WTC11 (cell line): Measurements from ENCODE around the gene TNFRSF13B. TPM values are rescaled to one million over a fixed set of nuclear protein-coding genes. Genes with fewer than 3 reads are reported as not detected.
"Not testable (repeated sequence)": the region's sequence is repeated elsewhere in the genome, so short reads cannot be mapped to it uniquely, and the experiment has no call there.

Experiments
- ATAC-seq: fragments of 200-7000 bp; cut with Tn5 transposase; 2 replicates; pipeline ENCODE4 v1.10.0; 2021; ENCODE audit warnings: mild to moderate bottlenecking, moderate library complexity
- CTCF ChIA-PET: fragments of 300-600 bp; sonication (Branson Sonifier 250); formaldehyde crosslinking; loops from one replicate; lab custom pipeline; 2021; ENCODE audit warnings: antibody characterized with exemption; lab: Charles Lee
- POLR2A ChIA-PET: fragments of 350-600 bp; sonication (Branson Sonifier 250); formaldehyde crosslinking; loops from one replicate; lab custom pipeline; 2021; ENCODE audit warnings: antibody characterized with exemption; lab: Charles Lee
- DNase-seq: peaks from one replicate; pipeline ENCODE4 v3.0.0; 2021; ENCODE audit warnings: low spot score
- H3K27ac Mint-ChIP-seq: 2 replicates; pipeline ENCODE4 v1.8.0; 2021; ENCODE audit warnings: mixed read lengths
- H3K27me3 Mint-ChIP-seq: 2 replicates; pipeline ENCODE4 v1.8.0; 2021; ENCODE audit warnings: low read depth, mild to moderate bottlenecking, moderate library complexity, mixed read lengths
- H3K36me3 Mint-ChIP-seq: 2 replicates; pipeline ENCODE4 v1.8.0; 2021; ENCODE audit warnings: mixed read lengths
- H3K4me1 Mint-ChIP-seq: 2 replicates; pipeline ENCODE4 v1.8.0; 2022; ENCODE audit warnings: mixed read lengths
- H3K4me3 Mint-ChIP-seq: 2 replicates; pipeline ENCODE4 v1.8.0; 2021; ENCODE audit warnings: mild to moderate bottlenecking, moderate library complexity, mixed read lengths
- H3K9me3 Mint-ChIP-seq: 2 replicates; pipeline ENCODE4 v1.8.0; 2021; ENCODE audit warnings: mixed read lengths
- ATF1 ChIP-seq: sonication (generic); formaldehyde crosslinking; IDR thresholded peaks from 2 replicates; pipeline ENCODE4 v1.8.1; 2023; ENCODE audit warnings: mild to moderate bottlenecking, moderate library complexity, missing genetic modification reagents
- CREB1 ChIP-seq: sonication (generic); formaldehyde crosslinking; IDR thresholded peaks from 2 replicates; pipeline ENCODE4 v1.8.0; 2023; ENCODE audit warnings: mild to moderate bottlenecking, missing genetic modification reagents
- ELF4 ChIP-seq: sonication (generic); formaldehyde crosslinking; IDR thresholded peaks from 2 replicates; pipeline ENCODE4 v1.8.1; 2022; ENCODE audit warnings: low read depth, mild to moderate bottlenecking, moderate library complexity, missing genetic modification reagents
- FOXJ3 ChIP-seq: sonication (generic); formaldehyde crosslinking; IDR thresholded peaks from 2 replicates; pipeline ENCODE4 v1.9.0; 2021; ENCODE audit warnings: missing genetic modification reagents, mild to moderate bottlenecking, borderline replicate concordance
- GTF2I ChIP-seq: fragments of 250-450 bp; sonication (Bioruptor Pico); conservative IDR thresholded peaks from 2 replicates; pipeline ENCODE4 v1.4.0; 2021; ENCODE audit warnings: mild to moderate bottlenecking
- IRF2 ChIP-seq: sonication (generic); formaldehyde crosslinking; IDR thresholded peaks from 2 replicates; pipeline ENCODE4 v1.8.0; 2022; ENCODE audit warnings: low read depth, missing genetic modification reagents, borderline replicate concordance
- NR2C2 ChIP-seq: sonication (generic); formaldehyde crosslinking; IDR thresholded peaks from 2 replicates; pipeline ENCODE4 v1.8.0; 2022; ENCODE audit warnings: mild to moderate bottlenecking, missing genetic modification reagents
- TEAD1 ChIP-seq: sonication (generic); formaldehyde crosslinking; IDR thresholded peaks from 2 replicates; pipeline ENCODE4 v1.8.0; 2022; ENCODE audit warnings: mild to moderate bottlenecking, missing genetic modification reagents
- ZBTB21 ChIP-seq: sonication (generic); formaldehyde crosslinking; IDR thresholded peaks from 2 replicates; pipeline ENCODE4 v1.8.1; 2023; ENCODE audit warnings: mild to moderate bottlenecking, missing genetic modification reagents, borderline replicate concordance
- ZNF219 ChIP-seq: sonication (generic); formaldehyde crosslinking; IDR thresholded peaks from 2 replicates; pipeline ENCODE4 v1.8.0; 2023; ENCODE audit warnings: missing genetic modification reagents, mild to moderate bottlenecking, borderline replicate concordance
- ZNF396 ChIP-seq: fragments of 250-450 bp; sonication (Bioruptor Pico); IDR thresholded peaks from 2 replicates; pipeline ENCODE4 v1.8.0; 2021; ENCODE audit warnings: mild to moderate bottlenecking, moderate library complexity, borderline replicate concordance
- ZNF423 ChIP-seq: fragments of 250-450 bp; sonication (Bioruptor Pico); IDR thresholded peaks from 2 replicates; pipeline ENCODE4 v2.1.2; 2022; ENCODE audit warnings: mild to moderate bottlenecking, moderate library complexity
- total RNA-seq: library from RNA; stranded (reverse); gene quantifications from 3 replicates; pipeline ENCODE4 v1.2.3, GENCODE V29; 2021
- TF ChIP-seq, protein P1 (sequence below): sonication (generic); formaldehyde crosslinking; IDR thresholded peaks from 2 replicates; pipeline ENCODE4 v1.8.0; 2022; ENCODE audit warnings: mild to moderate bottlenecking, missing genetic modification reagents
- TF ChIP-seq, protein P2 (sequence below): fragments of 250-450 bp; sonication (Bioruptor Pico); conservative IDR thresholded peaks from 2 replicates; pipeline ENCODE4 v1.9.0; 2021; ENCODE audit warnings: mild to moderate bottlenecking
- TF ChIP-seq, protein P3 (sequence below): sonication (generic); formaldehyde crosslinking; IDR thresholded peaks from 2 replicates; pipeline ENCODE4 v1.8.0; 2022; ENCODE audit warnings: mild to moderate bottlenecking, missing genetic modification reagents
- TF ChIP-seq, protein P4 (sequence below): fragments of 250-450 bp; sonication (Bioruptor Pico); IDR thresholded peaks from 2 replicates; pipeline ENCODE4 v1.9.0; 2021; ENCODE audit warnings: mild to moderate bottlenecking
- TF ChIP-seq, protein P5 (sequence below): sonication (generic); formaldehyde crosslinking; conservative IDR thresholded peaks from 2 replicates; pipeline ENCODE4 v1.8.1; 2023; ENCODE audit warnings: mild to moderate bottlenecking, low read depth, missing genetic modification reagents, moderate library complexity
- TF ChIP-seq, protein P6 (sequence below): sonication (generic); formaldehyde crosslinking; IDR thresholded peaks from 2 replicates; pipeline ENCODE4 v1.8.1; 2023; ENCODE audit warnings: mild to moderate bottlenecking, moderate library complexity, missing genetic modification reagents

Gene TNFRSF13B
- total RNA-seq, 1 experiment from 2014 or later: not detected

DNA sequence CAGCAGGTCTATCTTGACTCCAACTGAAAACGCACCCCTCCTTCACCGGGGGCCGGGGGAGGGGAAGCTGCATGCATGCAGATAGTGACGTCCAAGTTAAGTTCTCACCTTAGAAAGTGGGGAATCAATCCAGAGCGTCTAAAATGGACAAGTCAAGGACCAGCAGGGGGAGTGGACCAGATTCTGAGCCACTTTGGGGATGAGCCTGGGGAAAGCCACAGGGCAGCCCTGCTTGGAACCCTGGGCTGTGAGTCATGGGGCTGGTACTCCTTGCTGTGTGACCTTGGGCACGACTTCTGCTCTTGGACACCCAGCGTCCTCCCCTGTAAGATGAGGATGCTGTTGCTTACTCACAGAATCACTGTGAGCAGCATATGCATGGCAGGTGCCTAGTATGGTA is 9.1 kb downstream of the TNFRSF13B start:
- TF ChIP-seq, protein P1, sequence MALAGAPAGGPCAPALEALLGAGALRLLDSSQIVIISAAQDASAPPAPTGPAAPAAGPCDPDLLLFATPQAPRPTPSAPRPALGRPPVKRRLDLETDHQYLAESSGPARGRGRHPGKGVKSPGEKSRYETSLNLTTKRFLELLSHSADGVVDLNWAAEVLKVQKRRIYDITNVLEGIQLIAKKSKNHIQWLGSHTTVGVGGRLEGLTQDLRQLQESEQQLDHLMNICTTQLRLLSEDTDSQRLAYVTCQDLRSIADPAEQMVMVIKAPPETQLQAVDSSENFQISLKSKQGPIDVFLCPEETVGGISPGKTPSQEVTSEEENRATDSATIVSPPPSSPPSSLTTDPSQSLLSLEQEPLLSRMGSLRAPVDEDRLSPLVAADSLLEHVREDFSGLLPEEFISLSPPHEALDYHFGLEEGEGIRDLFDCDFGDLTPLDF: no peak
- no peak for TF ChIP-seq NR2C2
- TF ChIP-seq, protein P2, sequence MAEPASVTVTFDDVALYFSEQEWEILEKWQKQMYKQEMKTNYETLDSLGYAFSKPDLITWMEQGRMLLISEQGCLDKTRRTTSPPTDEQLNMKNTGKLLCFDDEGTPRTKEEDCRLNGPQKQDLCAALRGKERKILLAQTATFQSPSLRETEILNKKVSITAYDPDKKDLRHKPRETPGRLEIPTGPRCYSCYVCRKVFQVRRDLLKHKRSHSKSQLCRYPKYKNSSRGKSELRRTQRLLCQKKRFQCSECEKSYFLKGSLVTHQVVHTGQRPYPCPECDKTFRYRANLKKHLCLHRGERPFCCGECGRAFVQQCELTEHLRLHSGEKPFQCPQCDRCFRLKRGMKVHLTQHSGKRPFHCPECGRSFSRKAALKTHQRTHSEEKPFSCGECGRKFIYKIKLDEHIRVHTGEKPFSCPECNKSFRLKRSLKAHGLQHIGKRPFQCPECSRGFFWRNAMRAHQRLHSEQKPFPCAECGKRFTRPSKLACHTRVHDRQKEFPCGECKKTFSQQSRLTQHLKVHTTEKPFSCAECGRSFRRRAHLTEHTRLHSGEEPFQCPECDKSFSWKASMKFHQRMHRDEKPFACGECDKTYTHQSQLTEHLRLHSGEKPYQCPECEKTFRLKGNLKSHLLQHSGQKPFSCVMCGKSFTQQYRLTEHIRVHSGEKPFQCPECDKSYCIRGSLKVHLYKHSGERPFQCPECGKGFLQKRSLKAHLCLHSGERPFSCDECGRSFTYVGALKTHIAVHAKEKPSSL (CRISPR knock-in tag): no peak
- ATAC-seq: peak; percentile 44
- H3K4me3 Mint-ChIP-seq: no peak overlapping the region
- DNase-seq: no peak
- H3K9me3 Mint-ChIP-seq: peaks cover 35% of the 10 kb centered on the region
- peaks cover 9% of the 10 kb centered on the region for H3K27me3 Mint-ChIP-seq
- peaks cover 12% of the 10 kb centered on the region for H3K36me3 Mint-ChIP-seq
- CTCF ChIA-PET: interaction anchor here (2.0 kb wide), 1 partner anchor 29 kb away, joined by 8 read pairs; no protein-coding TSS in a partner anchor
- H3K4me1 Mint-ChIP-seq: peaks cover 3% of the 10 kb centered on the region; the same call in 1 of the 2 replicates
- POLR2A ChIA-PET: no interaction called here
- H3K27ac Mint-ChIP-seq: no peak overlapping the region

DNA sequence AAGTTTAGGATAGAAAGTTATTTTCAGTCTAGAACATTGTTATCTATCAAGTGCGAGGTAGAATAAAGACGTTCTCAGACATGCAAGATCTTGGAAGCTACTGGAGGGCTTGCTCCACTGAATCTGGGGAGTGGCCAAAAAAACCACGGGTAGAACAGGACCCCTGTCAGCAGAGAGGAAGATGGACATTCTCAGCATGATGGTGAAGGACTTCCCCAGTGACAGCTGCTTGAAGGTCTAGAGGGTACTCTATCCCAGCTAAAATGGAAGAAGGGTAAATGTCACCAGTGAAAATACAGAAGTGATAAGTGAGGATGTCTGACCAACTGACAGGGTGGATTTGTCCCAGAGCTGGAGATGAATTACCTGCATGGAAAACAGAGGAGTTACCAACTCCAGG is 10.1 kb downstream of the TNFRSF13B start:
- ATAC-seq: no peak
- Mint-ChIP-seq H3K9me3 (peaks cover 35% of the 10 kb centered on the region), H3K27ac (no peak overlapping the region), H3K4me3 (no peak overlapping the region), H3K4me1 (peaks cover 3% of the 10 kb centered on the region; the same call in 1 of the 2 replicates), H3K36me3 (peaks cover 12% of the 10 kb centered on the region), H3K27me3 (peaks cover 9% of the 10 kb centered on the region)
- DNase-seq: no peak
- ChIA-PET CTCF (interaction anchor here (2.0 kb wide), 1 partner anchor 30 kb away, joined by 8 read pairs; no protein-coding TSS in a partner anchor), POLR2A (no interaction called here)
- TF ChIP-seq ZNF396 (CRISPR knock-in tag) (no peak), ZNF423 (CRISPR knock-in tag) (no peak), TEAD1 (CRISPR knock-in tag) (no peak), ZNF219 (CRISPR knock-in tag) (no peak), ZBTB21 (CRISPR knock-in tag) (no peak), CREB1 (CRISPR knock-in tag) (no peak), GTF2I (no peak), IRF2 (CRISPR knock-in tag) (no peak), NR2C2 (no peak), ATF1 (CRISPR knock-in tag) (no peak), ELF4 (CRISPR knock-in tag) (no peak), FOXJ3 (CRISPR knock-in tag) (no peak)
- TF ChIP-seq, protein P3, sequence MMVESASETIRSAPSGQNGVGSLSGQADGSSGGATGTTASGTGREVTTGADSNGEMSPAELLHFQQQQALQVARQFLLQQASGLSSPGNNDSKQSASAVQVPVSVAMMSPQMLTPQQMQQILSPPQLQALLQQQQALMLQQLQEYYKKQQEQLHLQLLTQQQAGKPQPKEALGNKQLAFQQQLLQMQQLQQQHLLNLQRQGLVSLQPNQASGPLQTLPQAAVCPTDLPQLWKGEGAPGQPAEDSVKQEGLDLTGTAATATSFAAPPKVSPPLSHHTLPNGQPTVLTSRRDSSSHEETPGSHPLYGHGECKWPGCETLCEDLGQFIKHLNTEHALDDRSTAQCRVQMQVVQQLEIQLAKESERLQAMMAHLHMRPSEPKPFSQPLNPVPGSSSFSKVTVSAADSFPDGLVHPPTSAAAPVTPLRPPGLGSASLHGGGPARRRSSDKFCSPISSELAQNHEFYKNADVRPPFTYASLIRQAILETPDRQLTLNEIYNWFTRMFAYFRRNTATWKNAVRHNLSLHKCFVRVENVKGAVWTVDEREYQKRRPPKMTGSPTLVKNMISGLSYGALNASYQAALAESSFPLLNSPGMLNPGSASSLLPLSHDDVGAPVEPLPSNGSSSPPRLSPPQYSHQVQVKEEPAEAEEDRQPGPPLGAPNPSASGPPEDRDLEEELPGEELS (CRISPR knock-in tag): no peak
- TF ChIP-seq, protein P4, sequence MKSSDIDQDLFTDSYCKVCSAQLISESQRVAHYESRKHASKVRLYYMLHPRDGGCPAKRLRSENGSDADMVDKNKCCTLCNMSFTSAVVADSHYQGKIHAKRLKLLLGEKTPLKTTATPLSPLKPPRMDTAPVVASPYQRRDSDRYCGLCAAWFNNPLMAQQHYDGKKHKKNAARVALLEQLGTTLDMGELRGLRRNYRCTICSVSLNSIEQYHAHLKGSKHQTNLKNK: no peak
- TF ChIP-seq, protein P1: no peak
- TF ChIP-seq, protein P5, sequence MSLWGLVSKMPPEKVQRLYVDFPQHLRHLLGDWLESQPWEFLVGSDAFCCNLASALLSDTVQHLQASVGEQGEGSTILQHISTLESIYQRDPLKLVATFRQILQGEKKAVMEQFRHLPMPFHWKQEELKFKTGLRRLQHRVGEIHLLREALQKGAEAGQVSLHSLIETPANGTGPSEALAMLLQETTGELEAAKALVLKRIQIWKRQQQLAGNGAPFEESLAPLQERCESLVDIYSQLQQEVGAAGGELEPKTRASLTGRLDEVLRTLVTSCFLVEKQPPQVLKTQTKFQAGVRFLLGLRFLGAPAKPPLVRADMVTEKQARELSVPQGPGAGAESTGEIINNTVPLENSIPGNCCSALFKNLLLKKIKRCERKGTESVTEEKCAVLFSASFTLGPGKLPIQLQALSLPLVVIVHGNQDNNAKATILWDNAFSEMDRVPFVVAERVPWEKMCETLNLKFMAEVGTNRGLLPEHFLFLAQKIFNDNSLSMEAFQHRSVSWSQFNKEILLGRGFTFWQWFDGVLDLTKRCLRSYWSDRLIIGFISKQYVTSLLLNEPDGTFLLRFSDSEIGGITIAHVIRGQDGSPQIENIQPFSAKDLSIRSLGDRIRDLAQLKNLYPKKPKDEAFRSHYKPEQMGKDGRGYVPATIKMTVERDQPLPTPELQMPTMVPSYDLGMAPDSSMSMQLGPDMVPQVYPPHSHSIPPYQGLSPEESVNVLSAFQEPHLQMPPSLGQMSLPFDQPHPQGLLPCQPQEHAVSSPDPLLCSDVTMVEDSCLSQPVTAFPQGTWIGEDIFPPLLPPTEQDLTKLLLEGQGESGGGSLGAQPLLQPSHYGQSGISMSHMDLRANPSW (CRISPR knock-in tag): no peak
- TF ChIP-seq, protein P6, sequence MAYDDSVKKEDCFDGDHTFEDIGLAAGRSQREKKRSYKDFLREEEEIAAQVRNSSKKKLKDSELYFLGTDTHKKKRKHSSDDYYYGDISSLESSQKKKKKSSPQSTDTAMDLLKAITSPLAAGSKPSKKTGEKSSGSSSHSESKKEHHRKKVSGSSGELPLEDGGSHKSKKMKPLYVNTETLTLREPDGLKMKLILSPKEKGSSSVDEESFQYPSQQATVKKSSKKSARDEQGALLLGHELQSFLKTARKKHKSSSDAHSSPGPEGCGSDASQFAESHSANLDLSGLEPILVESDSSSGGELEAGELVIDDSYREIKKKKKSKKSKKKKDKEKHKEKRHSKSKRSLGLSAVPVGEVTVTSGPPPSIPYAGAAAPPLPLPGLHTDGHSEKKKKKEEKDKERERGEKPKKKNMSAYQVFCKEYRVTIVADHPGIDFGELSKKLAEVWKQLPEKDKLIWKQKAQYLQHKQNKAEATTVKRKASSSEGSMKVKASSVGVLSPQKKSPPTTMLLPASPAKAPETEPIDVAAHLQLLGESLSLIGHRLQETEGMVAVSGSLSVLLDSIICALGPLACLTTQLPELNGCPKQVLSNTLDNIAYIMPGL: no peak

DNA sequence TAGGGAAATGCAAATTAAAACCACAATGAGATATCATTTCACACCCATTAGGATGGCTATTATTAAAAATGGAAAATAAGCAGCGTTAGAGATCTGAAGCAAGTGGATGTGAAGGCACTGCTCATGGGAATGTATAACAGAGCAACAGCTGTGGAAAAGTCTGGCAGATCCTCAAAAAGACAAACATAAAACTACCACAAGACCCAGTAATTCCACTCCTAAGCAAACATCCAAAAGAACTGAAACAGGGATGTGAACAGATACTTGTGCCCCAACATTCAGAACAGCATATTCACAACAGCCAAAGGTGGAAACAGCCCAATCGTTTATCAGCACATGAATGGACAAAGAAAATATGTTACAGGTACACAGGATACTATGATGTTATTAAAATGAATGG is 10.9 kb downstream of the TNFRSF13B start:
- peaks cover 13% of the 10 kb centered on the region for H3K27me3 Mint-ChIP-seq
- peaks cover 35% of the 10 kb centered on the region for H3K9me3 Mint-ChIP-seq
- H3K4me1 Mint-ChIP-seq, ATAC-seq, H3K4me3 Mint-ChIP-seq, DNase-seq, POLR2A ChIA-PET, H3K27ac Mint-ChIP-seq, CTCF ChIA-PET: not testable (repeated sequence)
- H3K36me3 Mint-ChIP-seq: peaks cover 12% of the 10 kb centered on the region

DNA sequence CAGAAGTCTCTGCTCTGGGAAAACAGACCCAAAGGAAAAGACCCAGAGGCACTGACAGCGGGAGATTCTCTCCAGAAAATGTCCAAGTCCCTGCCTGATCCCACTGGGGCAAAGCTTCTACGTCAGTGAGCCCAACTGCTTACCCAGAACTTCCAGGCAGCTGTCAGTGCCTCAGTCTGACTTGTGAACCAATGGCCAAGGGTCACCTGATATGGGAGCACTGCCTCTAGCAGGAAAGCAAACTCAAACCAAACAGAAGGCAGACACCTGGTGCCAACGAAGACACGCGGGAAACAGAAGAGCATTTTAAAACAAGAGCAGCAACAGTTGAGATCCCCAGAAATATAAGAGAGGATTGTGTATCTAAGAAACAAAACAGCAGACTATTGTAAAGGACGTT is 16.9 kb downstream of the TNFRSF13B start:
- POLR2A ChIA-PET, H3K4me3 Mint-ChIP-seq, DNase-seq, H3K27ac Mint-ChIP-seq, CTCF ChIA-PET, H3K36me3 Mint-ChIP-seq, ATAC-seq, H3K9me3 Mint-ChIP-seq, H3K4me1 Mint-ChIP-seq, H3K27me3 Mint-ChIP-seq: not testable (repeated sequence)
